SKM-1 treated with dmso at 0.1 percent for 144 hours (cell line): ENCODE results near the gene SDF4.

Experiments used
- DNase-seq: peaks from one replicate; lab custom pipeline; 2025; ENCODE audit not compliant: unreplicated experiment; lab: John Stamatoyannopoulos, UW

SDF4 gene

GRCh38 chr1:1229770-1230169 is 2.0 kb downstream of the SDF4 start:
- DNase-seq = no peak

- DNase-seq = no peak
Observed at GRCh38 chr1:1228596-1229321, 3.0 kb downstream of the SDF4 start.

GRCh38 chr1:1228187-1228586 is 3.6 kb downstream of the SDF4 start:
- no peak for DNase-seq

- DNase-seq = no peak
Observed at GRCh38 chr1:1227386-1227785, 4.4 kb downstream of the SDF4 start.

- no peak for DNase-seq
Observed at GRCh38 chr1:1226566-1227362, 5.0 kb downstream of the SDF4 start.

- no peak for DNase-seq
Observed at GRCh38 chr1:1225913-1226312, 5.9 kb downstream of the SDF4 start.

- no peak for DNase-seq
Observed at GRCh38 chr1:1225238-1225845, 6.5 kb downstream of the SDF4 start.

DNA sequence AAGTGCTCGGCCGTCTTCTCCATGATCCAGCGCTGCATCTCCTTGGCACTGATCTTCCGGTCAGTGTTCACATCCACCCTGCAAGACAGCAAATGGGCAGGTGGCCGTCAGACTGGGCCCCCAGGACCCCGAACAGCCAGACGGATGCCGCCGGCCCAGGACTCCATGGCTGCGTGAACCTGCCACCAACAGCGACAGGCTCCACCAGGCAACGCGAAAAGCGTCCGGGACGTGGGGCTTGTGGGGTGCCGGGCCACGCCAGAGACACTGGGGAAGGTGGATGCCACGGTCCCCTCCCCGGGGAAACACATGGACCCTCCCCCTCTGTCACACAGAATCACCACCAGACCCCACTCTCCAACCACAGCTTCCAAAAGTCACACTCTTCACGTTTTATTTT is 7.9 kb downstream of the SDF4 start:
- DNase-seq = no peak

DNA sequence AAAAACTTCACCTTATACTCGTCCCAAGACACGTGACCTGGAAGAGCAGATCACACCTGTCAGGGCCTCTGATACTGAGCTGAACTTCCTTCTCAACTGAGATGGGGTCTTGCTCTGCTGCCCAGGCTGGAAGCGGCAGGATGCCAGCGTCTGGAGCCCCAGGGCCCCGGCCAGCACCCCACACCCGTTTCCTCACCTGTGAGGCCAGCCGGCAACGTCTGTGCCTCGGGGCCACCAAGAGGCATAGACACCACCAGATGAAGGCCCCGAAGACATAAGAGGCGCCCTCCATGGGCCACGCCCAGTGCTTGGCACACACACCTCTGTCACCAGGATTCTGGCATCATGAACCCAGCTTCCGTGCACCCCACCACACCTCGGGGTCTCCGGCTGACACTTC is 8.5 kb downstream of the SDF4 start:
- DNase-seq = no peak

DNA sequence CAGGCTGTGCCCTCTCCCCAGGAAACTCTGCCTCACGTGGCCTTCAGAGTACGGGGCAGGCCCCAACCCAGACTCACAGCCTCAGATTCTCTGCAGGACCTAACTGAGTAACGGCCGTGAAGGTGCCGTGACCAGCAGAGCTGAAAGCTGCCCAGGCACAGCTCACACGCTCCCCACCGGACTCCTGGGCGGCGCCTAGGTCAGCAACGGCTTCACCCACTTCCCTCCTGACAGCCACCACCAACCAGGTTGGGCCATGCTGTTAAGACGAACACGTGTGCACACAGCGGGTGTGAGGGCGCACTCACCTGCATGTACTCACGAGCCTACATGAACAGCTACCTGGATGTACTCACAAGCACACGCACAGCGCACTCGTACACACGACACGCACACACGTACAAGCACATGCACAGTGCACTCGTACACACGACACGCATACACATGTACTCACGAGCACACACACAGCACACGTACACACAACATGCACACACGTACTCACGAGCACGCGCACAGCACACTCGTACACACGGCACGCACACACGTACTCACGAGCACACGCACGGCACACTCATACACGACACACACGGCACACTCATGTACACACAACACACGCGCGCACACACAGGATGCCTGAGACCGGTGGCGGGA is 9.1 kb downstream of the SDF4 start:
- no peak for DNase-seq

DNA sequence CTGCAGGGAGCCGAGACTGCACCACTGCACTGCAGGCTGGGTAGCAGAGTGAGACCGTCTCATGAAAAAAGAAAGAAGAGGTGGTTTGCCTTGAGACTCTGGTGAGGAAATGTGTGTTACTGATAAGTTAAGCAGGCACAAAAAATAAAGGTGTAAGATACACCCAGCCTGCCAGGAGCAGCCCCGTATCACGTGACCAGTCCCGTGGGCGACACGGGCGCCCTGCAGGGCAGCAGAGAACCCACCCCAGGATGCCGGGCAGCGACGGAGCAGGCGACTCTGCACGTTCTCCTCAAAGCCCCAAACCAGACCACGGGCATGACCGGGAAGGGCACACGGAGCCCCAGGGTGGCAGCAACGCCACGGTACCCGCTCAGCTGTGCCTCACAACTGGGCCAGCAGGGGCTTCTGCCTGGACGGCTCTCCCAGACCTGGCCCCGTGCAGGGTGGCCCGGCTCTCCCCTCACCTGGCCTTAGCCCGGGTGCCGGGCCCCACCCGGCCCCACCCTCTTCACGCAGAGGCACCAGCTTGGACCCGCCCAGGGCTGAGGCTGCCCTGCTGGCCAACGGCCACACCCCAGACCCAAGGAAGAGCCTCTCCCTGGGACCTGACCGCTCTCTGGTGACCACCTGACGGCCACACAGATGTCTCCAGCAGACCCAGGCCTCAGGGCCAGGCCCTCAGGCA is 9.8 kb downstream of the SDF4 start:
- no peak for DNase-seq

GRCh38 chr1:1220197-1220596 is 11.6 kb downstream of the SDF4 start:
- no peak for DNase-seq

DNA sequence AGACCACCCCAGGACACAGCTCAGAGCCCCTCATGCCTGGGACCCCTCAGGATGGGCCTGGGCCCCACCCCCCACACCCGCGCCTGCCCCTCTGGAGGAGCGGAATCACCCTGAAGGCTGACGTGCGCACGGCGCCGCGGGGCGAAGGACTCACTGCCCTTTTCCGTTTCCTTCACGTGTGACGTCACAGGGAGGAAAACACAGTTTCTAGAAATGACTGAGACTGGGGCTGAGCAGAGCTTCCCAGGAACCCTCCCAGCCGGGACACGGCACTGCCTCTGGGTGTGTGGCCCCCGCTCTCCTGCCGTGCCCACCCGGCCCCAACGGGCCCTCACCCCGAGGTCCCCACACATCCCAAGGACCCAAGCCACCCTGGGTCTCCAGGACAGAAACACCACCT is 12.5 kb downstream of the SDF4 start:
- DNase-seq = no peak

GRCh38 chr1:1218524-1219200 is 13.1 kb downstream of the SDF4 start:
- no peak for DNase-seq

DNA sequence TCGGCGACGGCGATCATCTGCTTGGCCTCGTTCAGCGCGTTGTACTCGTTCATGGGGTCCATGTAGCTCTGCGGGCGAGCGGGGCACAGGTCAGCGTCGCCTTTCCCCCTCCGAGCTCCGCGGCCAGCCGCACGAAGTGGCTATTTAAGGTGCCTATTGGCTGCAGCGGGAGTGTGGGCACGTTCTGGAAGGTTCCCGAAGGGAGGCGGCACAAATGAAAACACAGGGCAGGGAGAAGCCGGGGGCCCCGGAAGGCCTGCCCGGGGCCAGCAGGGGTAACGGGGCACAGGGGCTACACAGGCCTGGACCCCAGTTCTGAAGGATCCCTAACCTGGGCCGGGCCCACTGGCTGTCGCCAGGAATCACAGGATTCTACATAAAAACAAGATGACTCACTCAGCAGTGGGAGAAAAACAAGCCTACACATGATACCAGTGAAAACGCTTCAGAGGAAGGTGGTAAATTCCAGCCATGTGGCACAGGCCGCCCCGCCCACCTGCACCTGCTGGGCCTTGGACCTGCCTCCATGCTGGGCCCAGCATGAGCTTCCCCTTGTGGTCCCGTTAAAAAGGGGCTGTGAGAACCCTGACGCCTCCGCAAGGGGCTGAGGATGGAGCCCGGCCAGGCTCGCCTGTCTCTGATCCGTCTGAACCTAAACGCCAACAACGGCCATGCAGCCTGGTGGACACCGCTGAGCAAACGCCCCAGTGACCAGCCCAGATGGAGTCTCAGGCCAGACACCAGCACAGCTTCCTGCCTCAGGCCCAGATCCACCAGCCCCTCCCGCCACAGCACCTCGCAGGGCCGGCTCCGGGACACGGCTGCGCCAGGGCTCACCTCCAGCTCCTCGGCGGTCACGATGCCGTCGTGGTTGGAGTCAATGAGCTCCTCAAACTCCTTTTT is 13.9 kb downstream of the SDF4 start:
- DNase-seq = no peak

- DNase-seq = no peak
Observed at GRCh38 chr1:1216770-1217620, 14.8 kb downstream of the SDF4 start.

GRCh38 chr1:1215881-1216605 is 15.8 kb downstream of the SDF4 start:
- DNase-seq = no peak
